Measurements from ENCODE around the gene CTNND2. TPM values are rescaled to one million over a fixed set of nuclear protein-coding genes. Genes with fewer than 3 reads are reported as not detected.

CTNND2 gene
- polyA plus RNA-seq, 1 donor from 2014 or later: 67.0 TPM

GRCh38 chr5:11398728-11399127 is 505.5 kb downstream of the CTNND2 start (continued):
- TF ChIP-seq EZH2 (IDR thresholded peaks at IDR 0.05; ENCODE audit: borderline replicate concordance, insufficient read depth, low read length, poor library complexity, severe bottlenecking): no peak

GRCh38 chr5:11397549-11397948 is 506.7 kb downstream of the CTNND2 start:
- no peaks in the 10 kb centered on the region for H4K20me1 ChIP-seq (ENCODE audit: insufficient read depth)
- no peak overlapping the region for H2AFZ ChIP-seq (ENCODE audit: low read depth, low read length)
- H3K9me2 ChIP-seq (ENCODE audit: insufficient read depth, low read length): no peaks in the 10 kb centered on the region
- no peak overlapping the region for H3K4me3 ChIP-seq (ENCODE audit: low read length)
- no peak overlapping the region for H3K9ac ChIP-seq (ENCODE audit: low read length)
- TF ChIP-seq EZH2 (IDR thresholded peaks at IDR 0.05; ENCODE audit: borderline replicate concordance, insufficient read depth, low read length, poor library complexity, severe bottlenecking): no peak
- no peak for TF ChIP-seq SMC3 (conservative IDR thresholded peaks at IDR 0.05; ENCODE audit: poor library complexity)
- TF ChIP-seq, protein P1, sequence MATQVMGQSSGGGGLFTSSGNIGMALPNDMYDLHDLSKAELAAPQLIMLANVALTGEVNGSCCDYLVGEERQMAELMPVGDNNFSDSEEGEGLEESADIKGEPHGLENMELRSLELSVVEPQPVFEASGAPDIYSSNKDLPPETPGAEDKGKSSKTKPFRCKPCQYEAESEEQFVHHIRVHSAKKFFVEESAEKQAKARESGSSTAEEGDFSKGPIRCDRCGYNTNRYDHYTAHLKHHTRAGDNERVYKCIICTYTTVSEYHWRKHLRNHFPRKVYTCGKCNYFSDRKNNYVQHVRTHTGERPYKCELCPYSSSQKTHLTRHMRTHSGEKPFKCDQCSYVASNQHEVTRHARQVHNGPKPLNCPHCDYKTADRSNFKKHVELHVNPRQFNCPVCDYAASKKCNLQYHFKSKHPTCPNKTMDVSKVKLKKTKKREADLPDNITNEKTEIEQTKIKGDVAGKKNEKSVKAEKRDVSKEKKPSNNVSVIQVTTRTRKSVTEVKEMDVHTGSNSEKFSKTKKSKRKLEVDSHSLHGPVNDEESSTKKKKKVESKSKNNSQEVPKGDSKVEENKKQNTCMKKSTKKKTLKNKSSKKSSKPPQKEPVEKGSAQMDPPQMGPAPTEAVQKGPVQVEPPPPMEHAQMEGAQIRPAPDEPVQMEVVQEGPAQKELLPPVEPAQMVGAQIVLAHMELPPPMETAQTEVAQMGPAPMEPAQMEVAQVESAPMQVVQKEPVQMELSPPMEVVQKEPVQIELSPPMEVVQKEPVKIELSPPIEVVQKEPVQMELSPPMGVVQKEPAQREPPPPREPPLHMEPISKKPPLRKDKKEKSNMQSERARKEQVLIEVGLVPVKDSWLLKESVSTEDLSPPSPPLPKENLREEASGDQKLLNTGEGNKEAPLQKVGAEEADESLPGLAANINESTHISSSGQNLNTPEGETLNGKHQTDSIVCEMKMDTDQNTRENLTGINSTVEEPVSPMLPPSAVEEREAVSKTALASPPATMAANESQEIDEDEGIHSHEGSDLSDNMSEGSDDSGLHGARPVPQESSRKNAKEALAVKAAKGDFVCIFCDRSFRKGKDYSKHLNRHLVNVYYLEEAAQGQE (IDR thresholded peaks at IDR 0.05; ENCODE audit: borderline replicate concordance): no peak
- no peak for TF ChIP-seq TAF1 (IDR thresholded peaks at IDR 0.05; ENCODE audit: low read depth)
- TF ChIP-seq MXI1 (conservative IDR thresholded peaks at IDR 0.05; ENCODE audit: poor library complexity, severe bottlenecking): no peak
- no peak for TF ChIP-seq EP300 (conservative IDR thresholded peaks at IDR 0.05; ENCODE audit: poor library complexity, severe bottlenecking)
- no peak for TF ChIP-seq POLR2AphosphoS5 (IDR thresholded peaks at IDR 0.05)
- TF ChIP-seq, protein P2, sequence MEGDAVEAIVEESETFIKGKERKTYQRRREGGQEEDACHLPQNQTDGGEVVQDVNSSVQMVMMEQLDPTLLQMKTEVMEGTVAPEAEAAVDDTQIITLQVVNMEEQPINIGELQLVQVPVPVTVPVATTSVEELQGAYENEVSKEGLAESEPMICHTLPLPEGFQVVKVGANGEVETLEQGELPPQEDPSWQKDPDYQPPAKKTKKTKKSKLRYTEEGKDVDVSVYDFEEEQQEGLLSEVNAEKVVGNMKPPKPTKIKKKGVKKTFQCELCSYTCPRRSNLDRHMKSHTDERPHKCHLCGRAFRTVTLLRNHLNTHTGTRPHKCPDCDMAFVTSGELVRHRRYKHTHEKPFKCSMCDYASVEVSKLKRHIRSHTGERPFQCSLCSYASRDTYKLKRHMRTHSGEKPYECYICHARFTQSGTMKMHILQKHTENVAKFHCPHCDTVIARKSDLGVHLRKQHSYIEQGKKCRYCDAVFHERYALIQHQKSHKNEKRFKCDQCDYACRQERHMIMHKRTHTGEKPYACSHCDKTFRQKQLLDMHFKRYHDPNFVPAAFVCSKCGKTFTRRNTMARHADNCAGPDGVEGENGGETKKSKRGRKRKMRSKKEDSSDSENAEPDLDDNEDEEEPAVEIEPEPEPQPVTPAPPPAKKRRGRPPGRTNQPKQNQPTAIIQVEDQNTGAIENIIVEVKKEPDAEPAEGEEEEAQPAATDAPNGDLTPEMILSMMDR (IDR thresholded peaks at IDR 0.05; ENCODE audit: poor library complexity, severe bottlenecking): no peak
- TF ChIP-seq RAD21 (conservative IDR thresholded peaks at IDR 0.05): no peak
- no peaks in the 10 kb centered on the region for H3K79me2 ChIP-seq (replicated peaks; ENCODE audit: insufficient read depth, low read length)
- no peaks in the 10 kb centered on the region for H3F3A ChIP-seq (ENCODE audit: insufficient read depth, low read length, poor library complexity, severe bottlenecking)
- H3K36me3 ChIP-seq (ENCODE audit: insufficient read depth, low read length): no peaks in the 10 kb centered on the region
- H3K27me3 ChIP-seq (ENCODE audit: insufficient read depth, low read depth, low read length): no peaks in the 10 kb centered on the region
- H3K27ac ChIP-seq (ENCODE audit: low read length): no peak overlapping the region
- H3K4me2 ChIP-seq (ENCODE audit: low read length): no peak overlapping the region
- H3K9me3 ChIP-seq (ENCODE audit: low read length): no peaks in the 10 kb centered on the region

DNA sequence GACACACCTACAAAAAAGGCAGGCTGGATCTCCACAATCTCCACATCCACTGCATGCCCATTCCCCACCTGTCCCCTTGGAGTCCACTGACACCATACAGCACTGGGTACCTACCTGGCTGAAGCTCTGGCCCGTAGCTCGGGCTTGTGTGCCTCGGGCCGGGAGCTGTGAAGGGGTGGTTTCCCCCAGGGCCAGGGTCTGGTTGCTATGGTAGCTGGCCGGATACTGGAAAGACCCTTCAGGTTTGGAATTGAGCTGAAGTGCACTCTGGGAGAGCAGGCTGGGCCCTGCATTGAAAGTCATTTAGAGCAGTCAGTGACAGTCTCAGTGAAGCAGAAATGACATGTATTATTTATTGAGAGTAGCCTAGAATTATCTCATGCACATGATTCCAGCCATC is 507.3 kb downstream of the CTNND2 start:
- no peak overlapping the region for H3K4me2 ChIP-seq (ENCODE audit: low read length)
- no peaks in the 10 kb centered on the region for H3K9me3 ChIP-seq (ENCODE audit: low read length)
- no peak overlapping the region for H3K27ac ChIP-seq (ENCODE audit: low read length)
- no peaks in the 10 kb centered on the region for H3K36me3 ChIP-seq (ENCODE audit: insufficient read depth, low read length)
- TF ChIP-seq EP300 (conservative IDR thresholded peaks at IDR 0.05; ENCODE audit: poor library complexity, severe bottlenecking) (no peak), RAD21 (conservative IDR thresholded peaks at IDR 0.05) (no peak), SMC3 (conservative IDR thresholded peaks at IDR 0.05; ENCODE audit: poor library complexity) (no peak), POLR2AphosphoS5 (IDR thresholded peaks at IDR 0.05) (no peak), TAF1 (IDR thresholded peaks at IDR 0.05; ENCODE audit: low read depth) (no peak), EZH2 (IDR thresholded peaks at IDR 0.05; ENCODE audit: borderline replicate concordance, insufficient read depth, low read length, poor library complexity, severe bottlenecking) (no peak)
- TF ChIP-seq, protein P1 (IDR thresholded peaks at IDR 0.05; ENCODE audit: borderline replicate concordance): no peak
- no peaks in the 10 kb centered on the region for H3F3A ChIP-seq (ENCODE audit: insufficient read depth, low read length, poor library complexity, severe bottlenecking)
- H3K27me3 ChIP-seq (ENCODE audit: insufficient read depth, low read depth, low read length): no peaks in the 10 kb centered on the region
- no peak overlapping the region for H3K4me3 ChIP-seq (ENCODE audit: low read length)
- no peaks in the 10 kb centered on the region for H4K20me1 ChIP-seq (ENCODE audit: insufficient read depth)
- no peaks in the 10 kb centered on the region for H3K79me2 ChIP-seq (replicated peaks; ENCODE audit: insufficient read depth, low read length)
- H3K9me2 ChIP-seq (ENCODE audit: insufficient read depth, low read length): no peaks in the 10 kb centered on the region
- no peak overlapping the region for H3K9ac ChIP-seq (ENCODE audit: low read length)
- H2AFZ ChIP-seq (ENCODE audit: low read depth, low read length): no peak overlapping the region
